C4-2B (cell line): ENCODE results near the gene CEP83.

Source experiments
- H3K27ac ChIP-seq: fragments of 450-650 bp; 2 replicates; pipeline ENCODE4 v1.5.1; 2017
- ZFX ChIP-seq: fragments of 450-650 bp; IDR thresholded peaks from 2 replicates; pipeline ENCODE4 v1.6.1; 2017
- TF ChIP-seq, protein P1 (sequence below): fragments of 450-650 bp; conservative IDR thresholded peaks from 2 replicates; pipeline ENCODE4 v1.5.1; 2017; ENCODE audit warnings: mild to moderate bottlenecking

The CEP83 gene

DNA sequence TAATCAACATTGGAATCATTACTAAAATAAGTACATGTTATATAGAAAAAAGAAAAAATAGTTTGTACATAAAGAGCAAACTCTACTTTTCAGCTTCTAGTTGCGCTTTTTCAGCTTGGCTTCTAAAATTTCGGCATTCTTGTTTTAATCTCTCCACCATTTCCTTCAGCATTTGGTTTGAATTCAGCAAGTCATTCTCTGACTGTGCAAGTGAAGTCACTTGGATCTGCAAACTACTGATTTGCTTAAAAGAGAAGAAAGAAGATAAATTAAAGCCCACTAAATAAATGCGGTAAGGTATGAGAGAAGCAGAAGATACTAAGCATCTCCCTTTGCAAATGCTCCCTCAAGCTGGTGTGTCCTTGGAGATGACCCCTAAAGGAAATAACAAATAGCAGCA, 126.3 kb downstream of the CEP83 start:
- no peak overlapping the region for H3K27ac ChIP-seq
- no peak for TF ChIP-seq ZFX
- TF ChIP-seq, protein P1, sequence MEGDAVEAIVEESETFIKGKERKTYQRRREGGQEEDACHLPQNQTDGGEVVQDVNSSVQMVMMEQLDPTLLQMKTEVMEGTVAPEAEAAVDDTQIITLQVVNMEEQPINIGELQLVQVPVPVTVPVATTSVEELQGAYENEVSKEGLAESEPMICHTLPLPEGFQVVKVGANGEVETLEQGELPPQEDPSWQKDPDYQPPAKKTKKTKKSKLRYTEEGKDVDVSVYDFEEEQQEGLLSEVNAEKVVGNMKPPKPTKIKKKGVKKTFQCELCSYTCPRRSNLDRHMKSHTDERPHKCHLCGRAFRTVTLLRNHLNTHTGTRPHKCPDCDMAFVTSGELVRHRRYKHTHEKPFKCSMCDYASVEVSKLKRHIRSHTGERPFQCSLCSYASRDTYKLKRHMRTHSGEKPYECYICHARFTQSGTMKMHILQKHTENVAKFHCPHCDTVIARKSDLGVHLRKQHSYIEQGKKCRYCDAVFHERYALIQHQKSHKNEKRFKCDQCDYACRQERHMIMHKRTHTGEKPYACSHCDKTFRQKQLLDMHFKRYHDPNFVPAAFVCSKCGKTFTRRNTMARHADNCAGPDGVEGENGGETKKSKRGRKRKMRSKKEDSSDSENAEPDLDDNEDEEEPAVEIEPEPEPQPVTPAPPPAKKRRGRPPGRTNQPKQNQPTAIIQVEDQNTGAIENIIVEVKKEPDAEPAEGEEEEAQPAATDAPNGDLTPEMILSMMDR, result no peak

DNA sequence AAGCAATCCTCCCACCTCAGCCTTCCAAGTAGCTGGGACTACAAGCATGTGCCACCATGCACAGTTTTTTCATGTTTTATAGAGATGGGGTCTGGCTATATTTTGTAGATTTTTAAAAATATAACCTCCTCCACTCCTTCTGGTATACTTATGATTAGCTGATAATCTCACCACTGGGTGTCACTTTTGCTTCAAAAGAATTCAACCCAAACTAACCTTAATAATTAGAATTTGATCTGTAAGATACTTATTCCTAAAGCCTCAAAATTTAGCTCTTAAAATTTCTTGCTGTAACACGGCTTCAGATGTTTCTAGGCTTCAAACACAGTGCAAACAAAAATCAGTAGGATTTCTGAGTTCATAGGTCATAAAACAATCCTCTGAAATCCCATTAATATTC, 130.3 kb downstream of the CEP83 start:
- no peak for TF ChIP-seq ZFX
- TF ChIP-seq, protein P1, result no peak; the same call in none of the 2 replicates
- H3K27ac ChIP-seq, result no peak overlapping the region

DNA sequence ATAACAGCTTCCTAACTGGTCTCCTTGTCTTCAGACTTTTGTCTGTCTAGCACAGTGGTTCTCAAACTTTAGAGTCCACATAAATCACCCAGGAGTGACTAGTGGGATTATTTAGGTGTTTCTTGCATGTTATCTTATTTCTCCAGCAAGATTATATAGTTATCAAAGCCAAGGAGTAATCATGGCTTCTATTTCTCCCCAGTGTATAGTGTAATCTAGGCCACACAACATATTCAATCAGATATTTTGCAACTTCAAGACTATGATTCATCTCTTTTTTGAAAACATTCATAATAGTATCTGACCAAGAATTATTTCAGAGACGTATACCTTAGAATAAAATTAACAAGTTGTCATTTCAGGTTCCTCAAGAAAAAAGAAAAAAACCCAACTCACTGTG, 131.9 kb downstream of the CEP83 start:
- TF ChIP-seq, protein P1, result no peak
- no peak for TF ChIP-seq ZFX
- no peak overlapping the region for H3K27ac ChIP-seq

DNA sequence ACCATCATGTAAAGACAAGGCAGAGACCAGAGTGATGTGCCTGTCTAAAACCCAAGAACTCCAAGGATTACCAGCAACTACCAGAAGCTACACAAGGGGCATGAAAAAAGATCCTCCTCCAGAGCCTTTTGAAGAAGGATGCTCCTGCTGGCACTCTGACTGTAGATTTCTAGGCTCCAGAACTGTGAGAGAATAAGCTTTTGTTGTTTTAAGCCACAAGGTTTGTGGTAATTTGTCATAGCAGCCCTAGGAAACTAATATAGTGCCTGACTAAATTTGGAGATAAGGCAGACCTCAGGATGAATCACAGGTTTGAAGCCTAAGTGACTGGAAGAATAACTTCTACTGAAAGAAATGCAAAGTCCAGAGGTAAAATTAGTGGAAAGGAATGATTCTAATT, 132.9 kb downstream of the CEP83 start:
- TF ChIP-seq, protein P1, result no peak
- no peak for TF ChIP-seq ZFX
- no peak overlapping the region for H3K27ac ChIP-seq

DNA sequence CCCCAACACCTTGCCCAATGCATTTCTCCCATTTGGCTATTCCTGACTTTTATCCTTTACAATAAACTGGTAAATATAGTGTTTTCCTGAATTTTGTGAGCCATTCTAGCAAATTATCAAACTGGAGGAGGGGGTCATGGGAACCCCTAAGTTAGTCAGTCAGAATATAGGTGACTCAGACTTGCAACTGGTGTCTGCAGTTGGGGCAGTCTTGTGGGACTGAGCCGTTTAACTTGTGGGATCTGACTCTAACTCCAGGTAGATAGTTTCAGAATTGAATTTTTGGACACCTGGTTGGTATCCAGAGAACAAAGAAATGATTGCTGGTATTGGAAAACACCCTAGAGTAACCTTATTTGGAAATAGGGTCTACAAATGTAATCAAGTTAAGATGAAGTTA, 133.4 kb downstream of the CEP83 start:
- TF ChIP-seq, protein P1, result no peak
- no peak for TF ChIP-seq ZFX

DNA sequence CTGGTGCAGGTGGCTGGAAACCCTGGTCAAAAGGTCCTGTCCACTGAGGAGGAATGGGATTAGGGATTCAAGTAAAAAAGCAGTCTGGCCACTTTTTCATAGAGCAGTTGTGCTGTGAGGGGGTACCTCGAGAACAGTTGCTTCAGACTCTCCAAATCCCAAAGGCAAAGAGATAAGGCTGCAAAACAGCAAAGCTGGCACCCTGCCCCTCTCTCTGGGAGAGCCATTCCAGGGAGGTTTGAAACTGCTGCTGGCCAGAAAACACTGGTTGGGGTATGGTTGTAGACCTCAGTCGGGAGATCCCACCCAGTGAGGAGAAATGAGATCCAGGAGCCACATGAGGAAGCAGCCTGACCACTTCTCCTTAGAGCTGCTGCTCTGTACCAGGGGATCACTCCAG, 137.3 kb downstream of the CEP83 start:
- H3K27ac ChIP-seq, result no peak overlapping the region
- TF ChIP-seq, protein P1, result no peak
- TF ChIP-seq ZFX, result no peak

More for the DNA sequence above, 133.4 kb downstream of the CEP83 start:
- no peak overlapping the region for H3K27ac ChIP-seq

DNA sequence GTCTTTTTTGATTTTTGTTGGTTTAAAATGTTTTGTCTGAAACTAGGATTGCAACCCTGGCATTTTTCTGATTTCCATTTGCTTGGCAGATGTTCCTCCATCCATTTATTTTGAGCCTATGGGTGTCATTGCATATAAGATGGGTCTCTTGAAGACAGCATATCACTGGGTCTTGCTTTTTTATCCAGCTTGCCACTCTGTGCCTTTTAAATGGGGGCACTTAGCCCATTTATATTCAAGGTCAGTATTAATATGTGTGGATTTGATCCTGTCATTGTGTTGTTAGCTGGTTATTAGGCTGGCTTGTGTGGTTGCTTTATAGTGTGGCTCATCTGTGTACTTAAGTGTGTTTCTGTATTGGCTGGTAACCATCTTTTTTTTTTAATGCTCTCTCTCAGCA, 139.6 kb downstream of the CEP83 start:
- TF ChIP-seq ZFX, result no peak
- TF ChIP-seq, protein P1, result no peak
- H3K27ac ChIP-seq, result no peak overlapping the region
